ENCODE measurements around the gene PPP2R2B. TPM values are rescaled to one million over a fixed set of nuclear protein-coding genes. Genes with fewer than 3 reads are reported as not detected.

Gene PPP2R2B
- total and polyA plus RNA-seq, 4 donors, result 0.15 to 1.2 (median 0.55) TPM

- no peak overlapping the region for H3K27ac ChIP-seq (ENCODE audit: low read depth in 1 of 2, low read length in 1 of 2)
- no peaks in the 10 kb centered on the region for H3K36me3 ChIP-seq (ENCODE audit: control insufficient read depth in 4 of 4, insufficient read depth in 4 of 4, low read length in 4 of 4)
- no peak for DNase-seq
- no peak overlapping the region for H3K9ac ChIP-seq (ENCODE audit: insufficient read depth in 1 of 2, low read length in 2 of 2)
- 71 to 72% methylated on average over 6 of the region's 6 CpGs for WGBS, 2 donors
- TF ChIP-seq CTCF (IDR thresholded peaks at IDR 0.05; ENCODE audit: control extremely low read depth, extremely low read depth), result no peak
- no peaks in the 10 kb centered on the region for H3K4me1 ChIP-seq (ENCODE audit: control insufficient read depth in 5 of 5, insufficient read depth in 5 of 5, low read length in 5 of 5)
- H3K4me3 ChIP-seq, result no peak overlapping the region
- H3K27me3 ChIP-seq (ENCODE audit: control insufficient read depth in 3 of 3, insufficient read depth in 3 of 3, low read length in 2 of 3), result no peaks in the 10 kb centered on the region
- no peaks in the 10 kb centered on the region for H3K9me3 ChIP-seq (ENCODE audit: control insufficient read depth in 4 of 4, insufficient read depth in 3 of 4, low read length in 3 of 4)
- no peak for ATAC-seq (ENCODE audit: insufficient read depth, low FRiP score)
Observed at GRCh38 chr5:146789712-146790653, 88.6 kb downstream of the PPP2R2B start.

GRCh38 chr5:146788898-146789297 lies 89.7 kb downstream of the PPP2R2B start:
- no peak for TF ChIP-seq CTCF (IDR thresholded peaks at IDR 0.05; ENCODE audit: control extremely low read depth, extremely low read depth)
- no peak overlapping the region for H3K9ac ChIP-seq (ENCODE audit: insufficient read depth in 1 of 2, low read length in 2 of 2)
- no peaks in the 10 kb centered on the region for H3K9me3 ChIP-seq (ENCODE audit: control insufficient read depth in 4 of 4, insufficient read depth in 3 of 4, low read length in 3 of 4)
- H3K4me3 ChIP-seq, result no peak overlapping the region
- no peak overlapping the region for H3K27ac ChIP-seq (ENCODE audit: low read depth in 1 of 2, low read length in 1 of 2)
- WGBS, 2 donors, result 50 to 67% methylated on average over 2 of the region's 2 CpGs
- no peaks in the 10 kb centered on the region for H3K4me1 ChIP-seq (ENCODE audit: control insufficient read depth in 5 of 5, insufficient read depth in 5 of 5, low read length in 5 of 5)
- no peak for DNase-seq
- H3K27me3 ChIP-seq (ENCODE audit: control insufficient read depth in 3 of 3, insufficient read depth in 3 of 3, low read length in 2 of 3), result no peaks in the 10 kb centered on the region
- ATAC-seq (ENCODE audit: insufficient read depth, low FRiP score), result no peak
- no peaks in the 10 kb centered on the region for H3K36me3 ChIP-seq (ENCODE audit: control insufficient read depth in 4 of 4, insufficient read depth in 4 of 4, low read length in 4 of 4)

GRCh38 chr5:146785065-146785464 lies 93.5 kb downstream of the PPP2R2B start:
- H3K9ac ChIP-seq (ENCODE audit: insufficient read depth in 1 of 2, low read length in 2 of 2), result no peak overlapping the region
- H3K9me3 ChIP-seq (ENCODE audit: control insufficient read depth in 4 of 4, insufficient read depth in 3 of 4, low read length in 3 of 4), result no peaks in the 10 kb centered on the region
- DNase-seq (no peak), ATAC-seq (ENCODE audit: insufficient read depth, low FRiP score) (no peak)
- no peaks in the 10 kb centered on the region for H3K27me3 ChIP-seq (ENCODE audit: control insufficient read depth in 3 of 3, insufficient read depth in 3 of 3, low read length in 2 of 3)
- no peaks in the 10 kb centered on the region for H3K4me1 ChIP-seq (ENCODE audit: control insufficient read depth in 5 of 5, insufficient read depth in 5 of 5, low read length in 5 of 5)
- WGBS, 2 donors, result 10 to 31% methylated on average over 3 of the region's 3 CpGs
- no peak overlapping the region for H3K4me3 ChIP-seq
- no peaks in the 10 kb centered on the region for H3K36me3 ChIP-seq (ENCODE audit: control insufficient read depth in 4 of 4, insufficient read depth in 4 of 4, low read length in 4 of 4)
- no peak overlapping the region for H3K27ac ChIP-seq (ENCODE audit: low read depth in 1 of 2, low read length in 1 of 2)
- no peak for TF ChIP-seq CTCF (IDR thresholded peaks at IDR 0.05; ENCODE audit: control extremely low read depth, extremely low read depth)

Measured in lung (tissue), 12 donors.